Measurements from ENCODE around the gene EHMT1.

DNA sequence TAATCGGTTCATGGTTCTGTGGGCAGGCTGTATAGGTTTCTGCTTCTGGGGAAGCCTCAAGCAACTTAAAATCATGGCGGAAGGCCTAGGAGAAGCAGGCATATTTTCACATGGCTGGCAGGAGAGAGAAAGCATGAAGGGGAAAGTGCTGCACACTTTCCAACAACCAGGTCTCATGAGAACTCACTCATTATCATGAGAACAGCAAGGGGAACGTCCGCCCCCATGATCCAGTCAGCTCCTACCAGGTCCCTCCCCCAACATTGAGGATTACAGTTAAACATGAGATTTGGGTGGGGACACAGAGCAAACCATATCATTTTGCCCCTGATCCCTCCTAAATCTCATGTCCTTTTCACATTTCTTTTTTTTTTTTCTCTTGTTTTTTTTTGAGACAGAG lies 82.1 kb downstream of the EHMT1 start:
- TF ChIP-seq, protein P1, sequence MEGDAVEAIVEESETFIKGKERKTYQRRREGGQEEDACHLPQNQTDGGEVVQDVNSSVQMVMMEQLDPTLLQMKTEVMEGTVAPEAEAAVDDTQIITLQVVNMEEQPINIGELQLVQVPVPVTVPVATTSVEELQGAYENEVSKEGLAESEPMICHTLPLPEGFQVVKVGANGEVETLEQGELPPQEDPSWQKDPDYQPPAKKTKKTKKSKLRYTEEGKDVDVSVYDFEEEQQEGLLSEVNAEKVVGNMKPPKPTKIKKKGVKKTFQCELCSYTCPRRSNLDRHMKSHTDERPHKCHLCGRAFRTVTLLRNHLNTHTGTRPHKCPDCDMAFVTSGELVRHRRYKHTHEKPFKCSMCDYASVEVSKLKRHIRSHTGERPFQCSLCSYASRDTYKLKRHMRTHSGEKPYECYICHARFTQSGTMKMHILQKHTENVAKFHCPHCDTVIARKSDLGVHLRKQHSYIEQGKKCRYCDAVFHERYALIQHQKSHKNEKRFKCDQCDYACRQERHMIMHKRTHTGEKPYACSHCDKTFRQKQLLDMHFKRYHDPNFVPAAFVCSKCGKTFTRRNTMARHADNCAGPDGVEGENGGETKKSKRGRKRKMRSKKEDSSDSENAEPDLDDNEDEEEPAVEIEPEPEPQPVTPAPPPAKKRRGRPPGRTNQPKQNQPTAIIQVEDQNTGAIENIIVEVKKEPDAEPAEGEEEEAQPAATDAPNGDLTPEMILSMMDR (IDR thresholded peaks at IDR 0.05; ENCODE audit: insufficient read depth, low read length), result no peak
- TF ChIP-seq POLR2AphosphoS5 (IDR thresholded peaks at IDR 0.05; ENCODE audit: low read depth) (no peak), SPI1 (IDR thresholded peaks at IDR 0.05; ENCODE audit: borderline replicate concordance, low read depth) (no peak), REST (IDR thresholded peaks at IDR 0.05; ENCODE audit: insufficient replicate concordance, low read depth) (no peak)
